Measurements from ENCODE around the gene WFDC5. TPM values are rescaled to one million over a fixed set of nuclear protein-coding genes. Genes with fewer than 3 reads are reported as not detected.

Gene WFDC5
- total RNA-seq, 1 experiment from 2014 or later = not detected

GRCh38 chr20:45097485-45098102 is 17.4 kb downstream of the WFDC5 start:
- peak; percentile 43 for DNase-seq (ENCODE audit: low read depth, low spot score)
- in situ Hi-C loops (cut with HindIII; ENCODE audit: low pct_unique_long_range_greater_than_20kb, low sequenced_read_pairs) = no loop called here

GRCh38 chr20:45096781-45097180 is 18.2 kb downstream of the WFDC5 start:
- in situ Hi-C loops (cut with HindIII; ENCODE audit: low pct_unique_long_range_greater_than_20kb, low sequenced_read_pairs) = no loop called here

GRCh38 chr20:45095805-45096238 is 19.2 kb downstream of the WFDC5 start:
- in situ Hi-C loops (cut with HindIII; ENCODE audit: low pct_unique_long_range_greater_than_20kb, low sequenced_read_pairs) = no loop called here
- DNase-seq (ENCODE audit: low read depth, low spot score) = peak; percentile 88

More at GRCh38 chr20:45096781-45097180, 18.2 kb downstream of the WFDC5 start:
- no peak for DNase-seq (ENCODE audit: low read depth, low spot score)

- in situ Hi-C loops (cut with HindIII; ENCODE audit: low pct_unique_long_range_greater_than_20kb, low sequenced_read_pairs) = no loop called here
- no peak for DNase-seq (ENCODE audit: low read depth, low spot score)
These were observed 20.0 kb downstream of the WFDC5 start for GRCh38 chr20:45094864-45095574.

GRCh38 chr20:45094201-45094600 is 20.8 kb downstream of the WFDC5 start:
- no peak for DNase-seq (ENCODE audit: low read depth, low spot score)
- in situ Hi-C loops (cut with HindIII; ENCODE audit: low pct_unique_long_range_greater_than_20kb, low sequenced_read_pairs) = no loop called here

GRCh38 chr20:45092898-45093297 is 22.1 kb downstream of the WFDC5 start:
- in situ Hi-C loops (cut with HindIII; ENCODE audit: low pct_unique_long_range_greater_than_20kb, low sequenced_read_pairs) = no loop called here
- no peak for DNase-seq (ENCODE audit: low read depth, low spot score)

GRCh38 chr20:45091366-45091765 is 23.6 kb downstream of the WFDC5 start:
- in situ Hi-C loops (cut with HindIII; ENCODE audit: low pct_unique_long_range_greater_than_20kb, low sequenced_read_pairs) = no loop called here
- no peak for DNase-seq (ENCODE audit: low read depth, low spot score)

- no peak for DNase-seq (ENCODE audit: low read depth, low spot score)
- in situ Hi-C loops (cut with HindIII; ENCODE audit: low pct_unique_long_range_greater_than_20kb, low sequenced_read_pairs) = no loop called here
These were observed 24.5 kb downstream of the WFDC5 start for GRCh38 chr20:45090481-45090880.

GRCh38 chr20:45088247-45088646 is 26.7 kb downstream of the WFDC5 start:
- in situ Hi-C loops (cut with HindIII; ENCODE audit: low pct_unique_long_range_greater_than_20kb, low sequenced_read_pairs) = no loop called here
- peak; percentile 49 for DNase-seq (ENCODE audit: low read depth, low spot score)

GRCh38 chr20:45087814-45088213 is 27.2 kb downstream of the WFDC5 start:
- DNase-seq (ENCODE audit: low read depth, low spot score) = no peak
- in situ Hi-C loops (cut with HindIII; ENCODE audit: low pct_unique_long_range_greater_than_20kb, low sequenced_read_pairs) = no loop called here

- in situ Hi-C loops (cut with HindIII; ENCODE audit: low pct_unique_long_range_greater_than_20kb, low sequenced_read_pairs) = no loop called here
- DNase-seq (ENCODE audit: low read depth, low spot score) = no peak
These were observed 27.7 kb downstream of the WFDC5 start for GRCh38 chr20:45087097-45087790.

GRCh38 chr20:45085867-45086266 is 29.1 kb downstream of the WFDC5 start:
- DNase-seq (ENCODE audit: low read depth, low spot score) = peak; percentile 29
- in situ Hi-C loops (cut with HindIII; ENCODE audit: low pct_unique_long_range_greater_than_20kb, low sequenced_read_pairs) = no loop called here

- DNase-seq (ENCODE audit: low read depth, low spot score) = no peak
- in situ Hi-C loops (cut with HindIII; ENCODE audit: low pct_unique_long_range_greater_than_20kb, low sequenced_read_pairs) = no loop called here
These were observed 29.7 kb downstream of the WFDC5 start for GRCh38 chr20:45085289-45085688.

GRCh38 chr20:45083127-45083526 is 31.8 kb downstream of the WFDC5 start:
- no peak for DNase-seq (ENCODE audit: low read depth, low spot score)
- in situ Hi-C loops (cut with HindIII; ENCODE audit: low pct_unique_long_range_greater_than_20kb, low sequenced_read_pairs) = no loop called here

- in situ Hi-C loops (cut with HindIII; ENCODE audit: low pct_unique_long_range_greater_than_20kb, low sequenced_read_pairs) = no loop called here
- DNase-seq (ENCODE audit: low read depth, low spot score) = no peak
These were observed 32.5 kb downstream of the WFDC5 start for GRCh38 chr20:45082468-45082867.

GRCh38 chr20:45080867-45081624 is 33.9 kb downstream of the WFDC5 start:
- in situ Hi-C loops (cut with HindIII; ENCODE audit: low pct_unique_long_range_greater_than_20kb, low sequenced_read_pairs) = no loop called here
- peak; percentile 76 for DNase-seq (ENCODE audit: low read depth, low spot score)

GRCh38 chr20:45077559-45077958 is 37.4 kb downstream of the WFDC5 start:
- in situ Hi-C loops (cut with HindIII; ENCODE audit: low pct_unique_long_range_greater_than_20kb, low sequenced_read_pairs) = no loop called here
- DNase-seq (ENCODE audit: low read depth, low spot score) = no peak

- DNase-seq (ENCODE audit: low read depth, low spot score) = peak; percentile 89
- in situ Hi-C loops (cut with HindIII; ENCODE audit: low pct_unique_long_range_greater_than_20kb, low sequenced_read_pairs) = no loop called here
These were observed 41.8 kb downstream of the WFDC5 start for GRCh38 chr20:45073221-45073620.

Measured in SK-MEL-5 (cell line).